Activated naive CD8-positive, alpha-beta T cell treated with anti-CD3 and anti-CD28 coated beads, Interleukin-2, amount 50 U/mL, for 16 hours (primary cell): ENCODE measurements around the gene XRCC4.
"Not testable (repeated sequence)": the region's sequence is repeated elsewhere in the genome, so short reads cannot be mapped to it uniquely, and the experiment has no call there.

ENCODE experiments used
- DNase-seq: peaks from one replicate; pipeline ENCODE4 v3.0.0-alpha.2; 2020; ENCODE audit warnings: low read depth, low spot score

The XRCC4 gene

GRCh38 chr5:83115816-83116215 is 38.5 kb downstream of the XRCC4 start:
- DNase-seq = no peak

DNA sequence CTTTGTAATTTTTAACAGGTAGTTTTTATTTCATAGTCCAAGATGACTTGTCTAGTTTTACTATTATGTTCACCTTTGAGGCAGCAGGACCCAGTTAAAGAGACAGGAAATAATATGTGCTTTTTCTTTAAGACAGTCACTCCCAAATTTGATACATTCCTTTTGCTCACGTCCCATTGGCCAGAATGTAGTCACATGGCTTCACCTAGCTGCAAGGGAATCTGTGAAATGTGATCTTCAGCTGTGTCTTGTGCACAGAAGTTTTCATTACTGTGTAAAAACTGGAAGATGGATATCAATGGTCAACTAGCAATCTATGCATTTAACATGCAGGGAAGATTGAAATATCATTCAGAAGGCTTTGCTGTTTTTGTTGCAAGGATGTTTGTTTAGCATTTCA is 41.1 kb downstream of the XRCC4 start:
- DNase-seq = no peak

- no peak for DNase-seq
Observed at GRCh38 chr5:83118976-83119375, 41.6 kb downstream of the XRCC4 start.

DNA sequence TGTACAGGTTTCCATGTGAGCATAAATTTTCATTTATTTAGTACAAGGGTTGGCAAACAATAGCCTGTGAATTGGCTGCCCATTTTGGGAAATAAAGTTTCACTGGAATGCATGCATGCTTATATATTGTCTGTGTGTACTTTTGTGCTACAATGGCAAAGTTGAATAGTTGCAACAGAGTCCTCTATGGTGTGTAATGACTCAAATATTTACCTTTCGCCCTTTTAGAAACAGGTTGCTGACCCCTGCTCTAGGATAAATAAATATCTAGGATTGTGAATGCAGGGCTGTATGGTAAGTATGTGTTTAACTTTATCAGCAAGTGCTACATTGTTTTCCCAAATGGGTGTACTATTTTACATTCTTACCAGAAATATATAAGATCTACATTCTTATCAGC is 47.2 kb downstream of the XRCC4 start:
- no peak for DNase-seq

DNA sequence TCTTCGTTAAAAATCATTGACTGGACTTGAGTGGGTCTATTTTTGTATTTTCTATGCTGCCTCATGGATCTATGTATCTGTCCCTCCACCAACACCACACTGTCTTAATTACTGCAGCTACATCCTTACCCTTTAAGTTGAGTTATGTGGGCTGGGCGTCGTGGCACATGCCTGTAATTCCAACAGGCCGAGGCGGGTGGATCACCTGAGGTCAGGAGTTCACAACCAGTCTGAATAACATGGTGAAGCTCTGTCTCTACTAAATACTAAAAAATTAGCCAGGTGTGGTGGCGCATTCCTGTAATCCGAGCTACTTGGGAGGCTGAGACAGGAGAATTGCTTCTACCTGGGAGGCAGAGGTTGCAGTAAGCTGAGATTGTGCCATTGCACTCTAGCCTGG is 48.2 kb downstream of the XRCC4 start:
- no peak for DNase-seq

GRCh38 chr5:83126501-83126900 is 49.2 kb downstream of the XRCC4 start:
- DNase-seq = no peak

DNA sequence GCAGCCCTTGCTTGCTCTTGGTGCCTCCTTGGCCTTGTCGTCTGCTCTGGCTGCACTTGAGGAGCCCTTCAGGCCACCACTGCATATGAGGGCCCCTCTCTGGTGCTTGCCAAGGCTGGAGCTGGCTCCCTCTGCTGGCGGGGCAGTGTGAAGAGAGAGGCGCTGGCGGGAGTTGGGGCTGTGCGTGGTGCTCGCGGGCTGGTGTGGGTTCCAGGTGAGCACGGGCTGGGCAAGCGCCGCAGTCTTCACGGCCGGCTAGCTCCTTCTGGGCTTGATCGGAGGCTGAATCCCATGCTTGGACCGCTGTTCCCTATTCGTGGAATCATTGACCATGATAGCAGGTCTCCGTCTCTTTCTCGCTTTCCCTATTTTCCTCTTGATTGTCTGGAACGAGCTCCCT is 56.5 kb downstream of the XRCC4 start:
- no peak for DNase-seq

- DNase-seq = no peak
Observed at GRCh38 chr5:83142526-83142925, 65.2 kb downstream of the XRCC4 start.

GRCh38 chr5:83145241-83145640 is 67.9 kb downstream of the XRCC4 start:
- no peak for DNase-seq

DNA sequence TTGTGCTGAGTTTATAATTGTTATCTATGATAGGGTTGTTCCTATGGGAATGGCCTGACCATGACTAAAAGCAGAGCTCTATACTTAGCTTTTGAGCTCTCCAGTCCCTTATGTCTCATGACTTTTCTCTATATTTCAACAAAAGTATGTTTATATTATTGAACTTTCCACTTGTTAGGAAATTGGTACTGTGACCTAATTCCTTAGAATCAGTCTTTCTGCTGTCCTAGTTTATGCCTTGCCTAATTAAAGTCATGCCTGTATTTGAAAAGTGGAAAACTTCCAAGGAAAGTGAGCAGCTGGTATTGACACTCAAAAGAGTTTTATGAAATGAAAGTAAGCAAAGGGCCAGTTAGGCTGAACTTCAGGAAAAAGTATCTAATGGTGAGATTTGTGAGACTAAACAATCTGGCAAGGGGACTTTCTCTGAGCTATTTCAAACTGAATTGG is 68.6 kb downstream of the XRCC4 start:
- DNase-seq = no peak

GRCh38 chr5:83146441-83146840 is 69.1 kb downstream of the XRCC4 start:
- DNase-seq = no peak

- DNase-seq = no peak
Observed at GRCh38 chr5:83147593-83147992, 70.2 kb downstream of the XRCC4 start.

- no peak for DNase-seq
Observed at GRCh38 chr5:83148370-83148769, 71.0 kb downstream of the XRCC4 start.

DNA sequence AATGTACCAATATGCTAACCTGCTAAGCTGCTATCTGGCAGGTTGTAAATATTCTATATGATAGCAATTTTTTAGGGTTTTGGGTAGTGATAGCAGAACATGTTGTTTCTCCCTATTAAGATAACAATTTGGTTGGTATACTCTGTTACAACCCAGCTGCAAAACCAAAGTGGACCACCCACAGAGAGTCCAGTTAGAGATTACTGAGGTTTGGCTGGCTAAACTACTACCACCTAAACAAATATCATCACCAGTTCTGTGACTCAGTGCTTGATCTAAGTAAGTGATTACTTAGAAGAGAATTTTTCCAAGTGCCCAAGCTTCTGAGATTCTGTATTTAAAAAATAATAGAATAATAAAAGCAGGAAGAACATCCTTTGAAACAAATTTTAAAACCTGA is 72.3 kb downstream of the XRCC4 start:
- no peak for DNase-seq

- no peak for DNase-seq
Observed at GRCh38 chr5:83151821-83152220, 74.5 kb downstream of the XRCC4 start.

DNA sequence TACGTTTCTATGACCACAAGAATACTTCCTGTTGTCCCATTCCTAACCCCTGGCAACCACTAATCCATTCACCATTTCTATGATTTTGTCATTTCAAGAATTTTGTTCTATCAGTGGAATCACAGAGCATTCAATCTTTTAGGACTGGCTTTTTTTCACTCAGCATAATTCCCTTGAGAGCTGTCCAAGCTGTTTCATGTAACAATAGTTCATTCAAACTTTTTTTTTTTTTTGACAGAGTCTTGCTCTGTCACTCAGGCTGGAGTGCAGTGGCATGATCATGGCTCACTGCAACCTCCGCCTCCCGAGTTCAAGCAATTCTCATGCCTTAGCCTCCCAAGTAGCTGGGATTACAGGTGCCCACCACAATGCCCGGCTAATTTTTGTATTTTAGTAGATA is 75.6 kb downstream of the XRCC4 start:
- DNase-seq = not testable (repeated sequence)

- DNase-seq = no peak
Observed at GRCh38 chr5:83156001-83156400, 78.7 kb downstream of the XRCC4 start.

DNA sequence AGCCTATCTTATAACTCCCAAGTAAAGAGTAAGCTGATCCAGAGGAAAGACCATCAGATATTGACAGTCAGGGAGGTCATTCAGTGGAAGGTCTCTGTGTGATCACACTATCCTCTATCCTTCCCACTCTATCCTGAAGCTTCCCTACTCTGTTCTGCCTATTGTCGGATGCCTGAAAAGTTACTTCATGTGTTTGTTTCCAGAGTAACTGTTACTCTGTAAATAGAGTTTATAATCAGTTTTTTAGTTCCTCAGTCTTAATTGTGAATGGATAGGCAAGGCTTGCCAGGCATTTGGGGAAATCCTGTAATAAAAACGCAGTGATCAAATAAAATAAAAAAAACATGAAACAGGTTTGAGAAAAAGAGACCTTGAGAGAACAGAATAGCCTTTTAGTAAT is 79.8 kb downstream of the XRCC4 start:
- no peak for DNase-seq

- no peak for DNase-seq
Observed at GRCh38 chr5:83162601-83163000, 85.3 kb downstream of the XRCC4 start.

DNA sequence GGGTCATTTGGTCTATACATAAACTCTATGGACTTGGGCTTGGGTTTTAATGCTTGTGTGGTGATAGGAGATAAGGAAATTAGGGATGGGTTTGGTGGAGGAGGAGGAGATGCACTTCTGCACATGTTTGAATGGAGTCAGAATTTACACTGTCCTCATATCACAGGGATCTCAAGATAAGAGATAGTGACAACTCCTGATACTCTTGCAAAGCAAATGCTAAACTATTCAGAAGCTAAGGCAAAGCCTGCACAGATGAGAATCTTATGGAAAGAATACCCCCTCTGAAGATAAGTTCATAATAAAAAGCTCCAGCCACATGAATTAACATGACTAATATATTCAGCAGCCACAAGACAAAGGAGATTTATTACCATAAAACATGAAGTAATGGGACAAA is 90.2 kb downstream of the XRCC4 start:
- DNase-seq = no peak

GRCh38 chr5:83169571-83170337 is 92.4 kb downstream of the XRCC4 start:
- DNase-seq = no peak

DNA sequence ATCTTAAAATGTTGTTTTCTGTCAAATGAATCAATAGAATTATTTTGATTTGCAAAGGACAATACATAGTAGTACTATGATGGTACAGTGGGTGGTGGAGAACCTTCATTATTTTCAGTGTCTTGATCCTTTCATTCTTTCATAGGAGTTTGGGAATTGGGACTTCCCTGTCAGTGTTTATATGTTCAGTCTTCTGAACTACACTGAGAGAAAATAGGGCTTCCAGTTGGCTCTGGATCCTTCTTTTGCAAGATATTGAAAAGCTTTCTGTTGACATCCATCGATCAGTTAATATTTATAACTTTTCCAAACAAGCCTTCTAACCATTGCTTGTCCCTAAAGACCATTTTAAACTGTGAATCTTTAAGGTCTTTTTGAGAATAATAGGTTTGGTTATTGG is 94.7 kb downstream of the XRCC4 start:
- no peak for DNase-seq

GRCh38 chr5:83172655-83173054 is 95.3 kb downstream of the XRCC4 start:
- no peak for DNase-seq

- DNase-seq = no peak
Observed at GRCh38 chr5:83173826-83174225, 96.5 kb downstream of the XRCC4 start.
